GM19099 (cell line): ENCODE data around the gene INTS7.

Experiments
- POLR2A ChIP-seq: IDR thresholded peaks from 3 replicates; pipeline ENCODE4 v1.6.1; 2011; ENCODE audit warnings: low read depth; ENCODE audit not compliant: insufficient read length; ENCODE audit errors: extremely low read depth

Gene INTS7

DNA sequence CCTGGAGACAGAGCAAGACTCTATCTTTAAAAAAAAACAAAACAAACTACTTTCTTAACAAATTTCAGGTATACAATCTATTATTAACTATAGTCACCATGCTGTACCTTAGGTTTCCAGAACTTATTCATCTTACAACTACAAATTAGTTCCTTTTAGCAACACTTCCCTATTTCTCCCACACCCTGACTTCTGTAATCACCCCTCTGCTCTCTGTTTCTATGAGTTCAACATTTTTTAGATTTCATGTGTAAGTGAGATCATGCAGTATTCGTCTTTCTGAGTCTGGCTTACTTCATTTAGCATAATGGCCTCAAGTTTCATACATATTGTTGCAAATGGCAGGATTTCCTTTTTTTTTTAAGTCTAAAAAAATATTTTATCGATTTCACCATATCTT lies 126.9 kb downstream of the INTS7 start:
- no peak for TF ChIP-seq POLR2A

GRCh38 chr1:211903490-211904245 lies 131.7 kb downstream of the INTS7 start:
- no peak for TF ChIP-seq POLR2A

DNA sequence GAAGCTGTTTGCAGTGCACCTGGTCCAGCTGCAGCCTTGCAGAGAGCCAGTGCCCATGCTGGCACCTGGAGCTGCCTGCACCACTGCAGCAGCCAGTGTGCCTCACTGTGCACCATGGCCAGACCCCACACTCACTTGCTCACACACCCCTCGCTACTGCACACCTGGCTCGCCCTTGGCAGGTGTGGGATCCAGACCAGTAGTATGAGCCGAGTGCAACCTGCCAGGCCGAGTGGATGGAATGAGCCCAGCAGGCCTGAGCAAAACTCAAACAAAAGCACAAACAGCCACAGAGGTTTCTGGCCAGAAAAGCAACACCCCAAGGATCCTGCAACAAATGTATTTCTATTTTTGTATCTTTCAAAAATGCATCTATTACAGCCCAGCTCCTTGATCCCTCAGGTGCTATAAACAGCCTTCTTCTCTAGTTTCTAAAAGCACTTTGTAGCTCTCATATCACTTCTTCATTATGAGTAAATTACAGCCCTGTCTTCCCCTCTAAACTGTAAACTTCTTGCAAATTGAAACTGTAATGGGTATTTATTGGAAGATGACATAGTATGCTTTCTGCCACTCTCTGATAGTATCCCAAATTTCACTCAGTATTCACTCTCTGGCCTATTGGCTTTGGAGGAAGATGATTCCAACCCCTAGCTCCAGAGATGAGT lies 132.6 kb downstream of the INTS7 start:
- TF ChIP-seq POLR2A, result no peak

DNA sequence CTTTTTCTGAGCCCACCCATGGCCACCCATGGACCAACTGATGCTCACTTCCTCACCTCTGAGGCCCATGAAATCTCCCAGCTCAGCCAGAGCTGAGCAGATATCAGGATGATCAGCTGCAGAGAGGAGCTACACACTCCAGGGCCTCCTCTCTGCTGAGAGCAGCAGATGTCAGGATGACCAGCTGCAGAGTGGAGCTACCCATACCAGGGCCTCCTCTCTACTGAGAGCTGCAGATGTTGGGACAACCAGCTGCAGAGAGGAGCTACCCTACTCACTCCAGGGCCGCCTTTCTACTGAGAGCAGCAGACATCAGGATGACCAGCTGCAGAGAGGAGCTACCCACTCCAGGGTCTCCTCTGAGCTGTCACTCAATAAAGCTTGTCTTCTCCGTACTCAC lies 133.4 kb downstream of the INTS7 start:
- TF ChIP-seq POLR2A, result no peak

DNA sequence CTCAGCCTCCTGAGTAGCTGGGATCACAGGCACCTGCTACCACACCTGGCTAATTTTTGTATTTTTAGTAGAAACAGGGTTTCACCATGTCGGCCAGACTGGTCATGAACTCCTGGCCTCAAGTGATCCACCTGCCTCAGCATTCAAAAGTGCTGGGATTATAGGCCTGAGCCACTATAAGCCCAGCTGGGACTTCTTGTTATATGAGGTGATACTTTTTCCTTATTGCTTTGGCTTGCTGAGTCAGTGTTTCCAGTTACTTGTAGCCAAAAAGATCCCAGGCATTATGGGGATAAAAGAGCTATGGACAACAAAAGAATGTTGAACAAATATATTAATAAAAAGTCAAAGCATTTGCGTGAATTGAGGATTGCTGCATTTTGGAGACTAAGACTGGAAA lies 134.9 kb downstream of the INTS7 start:
- TF ChIP-seq POLR2A, result no peak

- TF ChIP-seq POLR2A, result no peak
Measured at GRCh38 chr1:211896958-211897357, 138.4 kb downstream of the INTS7 start.

- TF ChIP-seq POLR2A, result no peak
Measured at GRCh38 chr1:211895126-211895759, 140.1 kb downstream of the INTS7 start.

- no peak for TF ChIP-seq POLR2A
Measured at GRCh38 chr1:211894312-211894711, 141.0 kb downstream of the INTS7 start.

- no peak for TF ChIP-seq POLR2A
Measured at GRCh38 chr1:211893260-211893659, 142.1 kb downstream of the INTS7 start.

- TF ChIP-seq POLR2A, result no peak
Measured at GRCh38 chr1:211892577-211892976, 142.8 kb downstream of the INTS7 start.

- no peak for TF ChIP-seq POLR2A
Measured at GRCh38 chr1:211891708-211892107, 143.6 kb downstream of the INTS7 start.
